ENCODE results near the gene NEK1. TPM values are rescaled to one million over a fixed set of nuclear protein-coding genes. Genes with fewer than 3 reads are reported as not detected.

NEK1 gene
- total and polyA plus RNA-seq, 8 donors = 13.2 to 30.9 (median 26.9) TPM

- H3K36me3 ChIP-seq = no peaks in the 10 kb centered on the region
- no peaks in the 10 kb centered on the region for H3K27me3 ChIP-seq
- peak overlapping the region; percentile 77 to 89 for H3K27ac ChIP-seq
- H3K4me1 ChIP-seq = peaks cover 10 to 18% of the 10 kb centered on the region in 2 donors
- no peaks in the 10 kb centered on the region for H3K9me3 ChIP-seq
- ATAC-seq (peak; percentile 99), DNase-seq (peak in 3 of 4 donors; percentile 75 to 93 (median 77))
- TF ChIP-seq CTCF (IDR thresholded peaks at IDR 0.05) = no peak
- peak overlapping the region; percentile 19 to 25 for H3K4me3 ChIP-seq
- intact Hi-C loops (cut with DNase I) = no loop called here
Measured at GRCh38 chr4:169659716-169660670, 47.6 kb upstream of the NEK1 start.

GRCh38 chr4:169658975-169659715 lies 46.8 kb upstream of the NEK1 start:
- Histone ChIP-seq H3K4me1 (peaks cover 5 to 18% of the 10 kb centered on the region in 2 donors), H3K36me3 (no peaks in the 10 kb centered on the region), H3K27me3 (no peaks in the 10 kb centered on the region), H3K4me3 (no peak overlapping the region), H3K27ac (peak overlapping the region; percentile 77 to 89), H3K9me3 (no peaks in the 10 kb centered on the region)
- intact Hi-C loops (cut with DNase I) = no loop called here
- DNase-seq (no peak), ATAC-seq (no peak)
- no peak for TF ChIP-seq CTCF (IDR thresholded peaks at IDR 0.05)

- H3K4me3 ChIP-seq = no peak overlapping the region
- TF ChIP-seq CTCF (IDR thresholded peaks at IDR 0.05) = no peak
- ATAC-seq = no peak
- no peaks in the 10 kb centered on the region for H3K36me3 ChIP-seq
- DNase-seq = no peak
- H3K27ac ChIP-seq = no peak overlapping the region
- intact Hi-C loops (cut with DNase I) = no loop called here
- no peaks in the 10 kb centered on the region for H3K27me3 ChIP-seq
- H3K4me1 ChIP-seq = peaks cover 5 to 18% of the 10 kb centered on the region in 2 donors
- no peaks in the 10 kb centered on the region for H3K9me3 ChIP-seq
Measured at GRCh38 chr4:169658196-169658595, 45.8 kb upstream of the NEK1 start.

- Histone ChIP-seq H3K4me3 (no peak overlapping the region), H3K9me3 (no peaks in the 10 kb centered on the region), H3K27ac (no peak overlapping the region), H3K36me3 (no peaks in the 10 kb centered on the region), H3K27me3 (no peaks in the 10 kb centered on the region), H3K4me1 (peaks cover 5 to 18% of the 10 kb centered on the region in 2 donors)
- ATAC-seq (no peak), DNase-seq (no peak)
- TF ChIP-seq CTCF (IDR thresholded peaks at IDR 0.05) = no peak
- intact Hi-C loops (cut with DNase I) = no loop called here
Measured at GRCh38 chr4:169657470-169658107, 45.2 kb upstream of the NEK1 start.

Data from left lung (tissue), 10 donors.